ENCODE results near the gene POLK.

POLK gene

DNA sequence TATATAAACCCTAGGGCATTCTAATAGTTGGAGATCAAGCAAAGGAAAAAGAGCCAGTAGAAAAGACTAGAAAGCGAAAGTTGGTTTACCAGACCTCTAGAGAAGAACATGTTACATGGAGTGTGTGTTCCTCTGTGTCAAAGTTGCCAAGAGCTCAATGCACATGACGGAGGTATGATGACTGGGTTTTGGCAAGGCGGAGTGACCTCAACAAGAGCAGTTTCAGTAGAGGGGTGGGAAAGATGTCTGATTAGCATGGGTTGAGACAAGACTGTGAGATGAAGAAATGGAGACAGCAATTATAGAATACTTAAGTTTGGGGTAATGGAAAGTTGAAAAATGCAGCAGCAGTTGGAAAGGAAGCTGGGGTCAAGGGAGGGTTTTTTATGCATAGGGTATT, 101.2 kb downstream of the POLK start:
- DNase-seq (ENCODE audit: low read depth) = no peak
- H3K4me3 ChIP-seq (ENCODE audit: low read depth, low read length) = no peak overlapping the region
- TF ChIP-seq, protein P1, sequence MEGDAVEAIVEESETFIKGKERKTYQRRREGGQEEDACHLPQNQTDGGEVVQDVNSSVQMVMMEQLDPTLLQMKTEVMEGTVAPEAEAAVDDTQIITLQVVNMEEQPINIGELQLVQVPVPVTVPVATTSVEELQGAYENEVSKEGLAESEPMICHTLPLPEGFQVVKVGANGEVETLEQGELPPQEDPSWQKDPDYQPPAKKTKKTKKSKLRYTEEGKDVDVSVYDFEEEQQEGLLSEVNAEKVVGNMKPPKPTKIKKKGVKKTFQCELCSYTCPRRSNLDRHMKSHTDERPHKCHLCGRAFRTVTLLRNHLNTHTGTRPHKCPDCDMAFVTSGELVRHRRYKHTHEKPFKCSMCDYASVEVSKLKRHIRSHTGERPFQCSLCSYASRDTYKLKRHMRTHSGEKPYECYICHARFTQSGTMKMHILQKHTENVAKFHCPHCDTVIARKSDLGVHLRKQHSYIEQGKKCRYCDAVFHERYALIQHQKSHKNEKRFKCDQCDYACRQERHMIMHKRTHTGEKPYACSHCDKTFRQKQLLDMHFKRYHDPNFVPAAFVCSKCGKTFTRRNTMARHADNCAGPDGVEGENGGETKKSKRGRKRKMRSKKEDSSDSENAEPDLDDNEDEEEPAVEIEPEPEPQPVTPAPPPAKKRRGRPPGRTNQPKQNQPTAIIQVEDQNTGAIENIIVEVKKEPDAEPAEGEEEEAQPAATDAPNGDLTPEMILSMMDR (conservative IDR thresholded peaks at IDR 0.05; ENCODE audit: low read depth, low read length) = no peak

GRCh38 chr5:75614176-75614575, 102.5 kb downstream of the POLK start:
- no peak overlapping the region for H3K4me3 ChIP-seq (ENCODE audit: low read depth, low read length)
- no peak for DNase-seq (ENCODE audit: low read depth)
- TF ChIP-seq, protein P1 (conservative IDR thresholded peaks at IDR 0.05; ENCODE audit: low read depth, low read length) = no peak

- DNase-seq (ENCODE audit: low read depth) = peak; percentile 70
- TF ChIP-seq, protein P1 (conservative IDR thresholded peaks at IDR 0.05; ENCODE audit: low read depth, low read length) = no peak
- no peak overlapping the region for H3K4me3 ChIP-seq (ENCODE audit: low read depth, low read length)
Measured at GRCh38 chr5:75616371-75616881, 104.7 kb downstream of the POLK start.

DNA sequence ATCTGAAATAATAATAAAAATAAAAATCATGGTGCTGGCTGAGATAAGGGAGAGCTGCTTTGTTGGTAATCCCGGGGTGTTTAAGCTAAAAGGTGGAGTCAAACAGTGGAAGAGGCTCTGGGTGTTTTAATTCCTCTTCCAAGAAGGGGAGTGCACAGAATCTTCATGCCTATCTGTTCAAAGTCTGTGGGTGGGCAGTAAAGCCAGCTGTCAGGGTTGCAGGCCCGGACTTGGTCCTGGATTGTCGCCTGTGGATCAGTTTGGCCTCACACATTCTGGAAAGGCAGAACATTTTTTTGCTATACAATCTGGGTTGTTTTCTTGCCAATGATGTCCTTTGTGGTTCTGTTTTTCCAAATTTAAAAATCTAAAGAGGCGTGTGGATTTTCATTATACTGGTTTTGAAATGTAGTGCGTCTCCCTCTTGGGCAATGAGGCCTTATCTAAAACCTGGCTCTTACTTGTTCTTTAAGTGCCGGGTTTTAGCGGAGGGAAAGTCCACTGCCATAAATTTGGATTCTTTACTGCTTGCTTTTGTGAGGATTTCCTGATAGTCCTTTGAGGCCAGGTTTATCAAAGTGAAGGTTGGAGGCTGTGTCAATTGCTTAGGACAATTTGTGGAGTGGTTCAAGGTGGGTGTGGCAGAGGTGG, 105.4 kb downstream of the POLK start:
- peak; percentile 48 for DNase-seq (ENCODE audit: low read depth)
- TF ChIP-seq, protein P1 (conservative IDR thresholded peaks at IDR 0.05; ENCODE audit: low read depth, low read length) = no peak

GRCh38 chr5:75617736-75618352, 106.2 kb downstream of the POLK start:
- TF ChIP-seq, protein P1 (conservative IDR thresholded peaks at IDR 0.05; ENCODE audit: low read depth, low read length) = peak; percentile 11
- peak; percentile 93 for DNase-seq (ENCODE audit: low read depth)
- no peak overlapping the region for H3K4me3 ChIP-seq (ENCODE audit: low read depth, low read length)

More for the DNA sequence above, 105.4 kb downstream of the POLK start:
- H3K4me3 ChIP-seq (ENCODE audit: low read depth, low read length) = no peak overlapping the region

GRCh38 chr5:75620184-75620959, 108.7 kb downstream of the POLK start:
- TF ChIP-seq, protein P1 (conservative IDR thresholded peaks at IDR 0.05; ENCODE audit: low read depth, low read length) = no peak
- DNase-seq (ENCODE audit: low read depth) = no peak
- H3K4me3 ChIP-seq (ENCODE audit: low read depth, low read length) = no peak overlapping the region
